ENCODE results near the gene RNU1-2.
"Not testable (repeated sequence)": the region's sequence is repeated elsewhere in the genome, so short reads cannot be mapped to it uniquely, and the experiment has no call there.

RNU1-2 gene

DNA sequence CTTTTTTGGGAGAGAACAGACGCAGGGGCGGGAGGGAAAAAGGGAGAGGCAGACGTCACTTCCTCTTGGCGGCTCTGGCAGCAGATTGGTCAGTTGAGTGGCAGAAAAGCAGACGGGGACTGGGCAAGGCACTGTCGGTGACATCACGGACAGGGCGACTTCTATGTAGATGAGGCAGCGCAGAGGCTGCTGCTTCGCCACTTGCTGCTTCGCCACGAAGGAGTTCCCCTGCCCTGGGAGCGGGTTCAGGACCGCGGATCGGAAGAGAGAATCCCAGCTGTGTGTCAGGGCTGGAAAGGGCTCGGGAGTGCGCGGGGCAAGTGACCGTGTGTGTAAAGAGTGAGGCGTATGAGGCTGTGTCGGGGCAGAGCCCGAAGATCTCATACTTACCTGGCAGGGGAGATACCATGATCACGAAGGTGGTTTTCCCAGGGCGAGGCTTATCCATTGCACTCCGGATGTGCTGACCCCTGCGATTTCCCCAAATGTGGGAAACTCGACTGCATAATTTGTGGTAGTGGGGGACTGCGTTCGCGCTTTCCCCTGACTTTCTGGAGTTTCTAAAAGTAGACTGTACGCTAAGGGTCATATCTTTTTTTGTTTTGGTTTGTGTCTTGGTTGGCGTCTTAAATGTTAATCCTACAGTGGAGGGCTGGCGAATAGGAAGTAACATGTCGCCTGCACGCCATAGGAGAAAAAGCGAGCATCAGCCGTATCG, at the start of gene RNU1-2:
RNU1-2 (plus strand) TSS at position 383 of the 718 bp plus-strand sequence.
- peak; percentile 98 for DNase-seq

DNA sequence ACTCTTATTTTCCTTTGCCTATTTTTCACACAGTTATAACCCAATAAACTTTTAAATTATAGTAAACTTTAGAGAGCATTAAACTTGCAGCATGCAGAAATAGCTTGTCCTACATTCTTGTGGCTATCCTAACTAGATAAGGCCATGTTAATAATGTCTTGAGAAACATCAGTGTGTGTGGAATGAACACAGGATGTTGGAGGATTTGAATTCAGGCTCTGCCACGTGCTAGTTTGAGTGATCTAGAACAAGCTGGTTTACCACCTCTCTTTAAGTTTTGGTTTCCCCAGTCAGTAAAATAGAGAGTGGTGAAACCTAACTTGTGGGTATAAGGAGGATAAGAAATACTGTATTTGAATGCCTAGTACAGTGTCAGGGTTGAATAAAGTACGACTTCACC, 39.6 kb upstream of the RNU1-2 start:
- not testable (repeated sequence) for DNase-seq

GRCh38 chr1:16859167-16860041, 36.4 kb upstream of the RNU1-2 start:
- not testable (repeated sequence) for DNase-seq

- DNase-seq = not testable (repeated sequence)
Measured at GRCh38 chr1:16860048-16860447, 35.7 kb upstream of the RNU1-2 start.

DNA sequence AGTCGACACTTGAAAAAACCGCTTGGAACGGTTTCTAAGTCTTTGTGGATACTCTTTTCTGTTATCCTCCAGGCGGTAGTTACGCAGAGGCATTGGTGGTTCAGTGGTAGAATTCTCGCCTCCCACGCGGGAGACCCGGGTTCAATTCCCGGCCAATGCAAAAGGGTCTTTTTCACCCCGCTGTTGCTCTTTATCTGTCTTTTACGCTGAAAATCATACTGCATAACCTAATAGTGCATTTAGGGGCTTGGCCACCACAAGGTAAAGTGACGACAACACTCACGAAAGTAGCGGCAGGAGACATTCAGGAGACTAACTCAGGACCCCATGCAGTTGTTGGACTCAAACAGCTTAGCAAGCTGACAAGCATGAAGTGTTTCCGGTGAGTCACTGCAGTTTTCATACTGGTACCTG, 33.9 kb upstream of the RNU1-2 start:
- not testable (repeated sequence) for DNase-seq

DNA sequence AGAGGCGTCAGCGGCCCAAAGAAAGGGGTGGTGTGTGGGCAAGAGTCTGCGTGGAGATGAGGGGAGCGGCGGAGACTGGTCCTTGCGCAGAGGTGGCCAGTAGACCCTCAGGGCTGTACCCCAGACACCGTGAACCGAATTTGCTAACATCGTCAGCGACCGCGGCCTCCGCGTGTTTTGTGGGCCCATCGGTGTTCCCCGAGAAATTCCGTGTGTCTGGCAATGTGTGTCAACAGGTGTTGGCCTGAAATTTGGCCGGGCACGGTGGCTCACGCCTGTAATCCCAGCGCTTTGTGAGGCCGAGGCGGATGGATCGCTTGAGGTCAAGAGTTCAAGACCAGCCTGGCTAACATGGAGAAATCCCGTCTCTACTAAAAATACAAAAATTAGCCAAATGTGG, 33.4 kb upstream of the RNU1-2 start:
- not testable (repeated sequence) for DNase-seq

DNA sequence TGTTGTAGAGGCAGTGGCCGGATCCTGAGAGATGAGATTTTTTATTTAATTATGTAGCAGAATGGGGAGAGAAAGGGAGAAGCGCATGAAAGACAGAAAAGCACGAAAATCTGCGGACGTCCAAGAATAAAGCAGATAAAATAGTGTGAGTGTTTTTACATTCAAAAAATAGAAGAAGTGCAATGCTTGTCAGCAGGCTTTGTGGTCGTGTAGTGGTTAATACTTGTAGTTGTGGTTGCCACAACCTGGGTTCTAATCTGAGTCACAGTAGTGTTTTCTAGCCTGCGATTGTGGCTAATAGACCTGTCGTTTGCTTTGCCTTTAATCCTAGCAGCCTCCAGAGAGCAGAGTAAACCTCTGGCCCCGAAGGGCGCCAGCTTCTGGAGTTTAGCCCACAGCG, 32.8 kb upstream of the RNU1-2 start:
- not testable (repeated sequence) for DNase-seq

DNA sequence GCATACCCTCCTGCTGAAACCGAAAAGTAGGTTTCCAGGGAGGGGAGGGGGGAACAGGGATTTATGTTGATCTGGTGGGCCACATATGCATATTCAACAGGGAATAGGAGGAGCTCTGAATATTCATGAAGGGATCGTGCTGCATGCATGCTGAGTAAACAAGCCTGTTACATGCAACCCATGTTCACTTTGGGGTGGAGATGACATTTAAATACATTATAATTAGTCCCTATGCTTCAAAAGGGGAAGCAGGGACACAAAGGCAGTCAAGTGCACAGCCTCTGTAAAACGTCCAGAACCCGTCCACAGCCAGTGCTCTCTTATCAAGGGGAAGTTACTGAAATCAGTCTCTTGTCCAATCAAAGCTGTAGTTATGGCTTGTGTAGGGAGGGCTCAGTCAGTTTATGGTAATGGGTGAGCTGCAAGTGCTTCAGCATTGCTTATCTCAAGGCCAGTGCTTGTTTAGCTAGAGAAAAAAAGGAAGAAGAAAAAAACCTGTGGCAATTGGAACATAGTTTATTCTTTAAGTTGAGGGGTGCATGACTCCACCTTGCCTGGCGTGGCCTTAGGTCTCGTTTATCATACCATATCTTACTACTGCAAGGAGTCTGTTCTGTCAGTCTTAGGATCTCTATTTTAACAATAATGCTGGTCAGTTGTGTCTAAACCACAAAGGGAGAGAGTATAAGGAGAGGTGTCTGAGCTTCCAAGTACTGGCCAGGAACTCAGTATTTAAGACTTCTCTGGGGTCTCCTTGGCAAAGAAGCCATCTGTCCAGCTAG, 28.7 kb upstream of the RNU1-2 start:
- DNase-seq = peak; percentile 2

DNA sequence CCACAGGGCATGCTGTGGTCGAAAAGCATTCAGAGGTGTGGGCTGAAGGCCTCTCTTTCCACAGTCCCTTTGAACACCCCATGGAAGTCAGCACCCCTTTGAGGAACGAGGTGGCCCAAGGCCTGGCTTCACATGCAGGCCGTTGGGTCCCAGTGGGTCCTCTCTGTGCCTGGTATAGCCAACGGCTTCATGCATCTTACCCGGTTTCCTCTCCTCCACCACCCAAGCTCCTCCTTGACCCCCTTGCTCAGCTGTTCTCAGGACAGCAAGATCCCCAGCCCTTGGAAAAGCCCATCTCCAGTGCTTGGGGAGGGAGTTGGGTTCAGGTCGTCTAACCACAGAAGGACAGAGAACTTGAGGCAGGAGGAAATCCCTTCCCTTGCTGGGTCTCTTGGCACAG, 27.0 kb upstream of the RNU1-2 start:
- DNase-seq = not testable (repeated sequence)

DNA sequence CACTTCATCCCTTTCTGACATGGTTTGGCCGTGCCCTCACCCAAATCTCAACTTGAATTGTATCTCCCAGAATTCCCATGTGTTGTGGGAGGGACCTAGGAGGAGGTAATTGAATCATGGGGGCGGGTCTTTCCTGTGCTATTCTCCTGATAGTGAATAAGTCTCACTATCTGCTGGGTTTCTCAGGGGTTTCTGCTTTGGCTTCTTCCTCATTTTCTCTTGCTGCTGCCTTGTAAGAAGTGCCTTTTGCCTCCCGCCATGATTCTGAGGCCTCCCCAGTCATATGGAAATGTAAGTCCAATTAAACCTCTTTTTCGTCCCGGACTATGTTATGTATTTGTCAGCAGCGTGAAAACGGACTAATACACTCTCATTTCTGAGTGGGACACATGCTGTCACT, 25.8 kb upstream of the RNU1-2 start:
- DNase-seq = not testable (repeated sequence)

DNA sequence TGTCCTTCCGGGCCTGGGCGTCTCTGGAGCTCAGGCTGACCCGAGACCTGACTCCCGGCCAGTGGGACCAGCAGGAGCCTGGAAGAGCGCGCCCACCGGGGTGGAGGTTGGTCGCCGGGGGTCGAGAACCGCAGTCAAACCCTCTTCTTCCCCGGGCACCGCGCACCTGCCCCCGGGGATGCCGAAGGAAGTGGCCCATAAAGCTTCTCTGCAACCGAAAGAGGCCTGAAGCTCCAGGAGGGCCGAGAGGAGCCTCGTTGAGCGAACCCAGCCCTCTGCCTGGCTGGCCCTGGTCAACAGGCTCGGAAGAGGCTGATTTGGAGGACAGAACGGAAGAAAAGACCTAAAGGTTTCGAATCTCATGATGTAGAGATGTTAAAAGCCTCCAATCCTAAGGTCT, 24.6 kb upstream of the RNU1-2 start:
- DNase-seq = not testable (repeated sequence)

- DNase-seq = peak; percentile 6
Measured at GRCh38 chr1:16872152-16873075, 23.4 kb upstream of the RNU1-2 start.

DNA sequence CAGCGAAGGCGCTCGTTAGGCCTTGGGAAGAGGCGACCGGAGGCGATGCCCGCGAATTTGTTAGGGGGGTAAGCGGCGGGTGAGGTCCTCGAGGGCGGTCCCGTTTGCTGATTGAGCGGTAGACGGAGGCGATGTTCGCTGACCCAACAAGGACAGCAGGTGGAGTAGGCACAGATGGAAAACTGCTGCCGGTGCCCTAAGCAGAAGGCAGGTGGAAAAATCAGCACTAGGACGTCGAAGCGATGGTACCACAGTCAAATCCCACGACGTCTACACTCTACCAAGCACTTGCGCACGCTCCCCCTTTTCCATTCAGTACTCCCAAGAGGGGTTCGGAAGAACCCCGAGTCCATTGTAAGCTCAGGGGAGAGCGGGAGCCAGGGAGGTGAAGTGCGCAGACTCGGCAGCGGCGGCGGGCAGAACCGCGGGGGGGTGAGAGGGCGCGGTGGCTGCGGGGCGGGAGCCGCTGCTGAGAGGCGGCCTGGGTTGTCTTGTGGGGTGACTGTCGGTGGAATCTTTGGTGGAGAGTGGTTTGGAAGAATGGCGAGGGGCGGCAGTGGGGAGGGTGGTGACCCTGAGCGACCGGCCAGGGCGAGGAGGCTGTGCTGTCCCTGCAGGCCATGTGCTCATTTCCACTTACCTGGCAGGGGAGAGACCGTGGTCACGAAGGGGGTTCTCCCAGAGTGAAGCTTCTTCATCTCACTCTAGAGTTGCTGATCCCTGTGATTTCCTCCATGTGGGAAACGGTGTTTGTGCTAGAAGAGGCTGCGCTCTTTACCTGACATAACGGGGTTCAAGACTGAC, 22.5 kb upstream of the RNU1-2 start:
- DNase-seq = not testable (repeated sequence)

- not testable (repeated sequence) for DNase-seq
Measured at GRCh38 chr1:16874968-16875765, 20.6 kb upstream of the RNU1-2 start.

DNA sequence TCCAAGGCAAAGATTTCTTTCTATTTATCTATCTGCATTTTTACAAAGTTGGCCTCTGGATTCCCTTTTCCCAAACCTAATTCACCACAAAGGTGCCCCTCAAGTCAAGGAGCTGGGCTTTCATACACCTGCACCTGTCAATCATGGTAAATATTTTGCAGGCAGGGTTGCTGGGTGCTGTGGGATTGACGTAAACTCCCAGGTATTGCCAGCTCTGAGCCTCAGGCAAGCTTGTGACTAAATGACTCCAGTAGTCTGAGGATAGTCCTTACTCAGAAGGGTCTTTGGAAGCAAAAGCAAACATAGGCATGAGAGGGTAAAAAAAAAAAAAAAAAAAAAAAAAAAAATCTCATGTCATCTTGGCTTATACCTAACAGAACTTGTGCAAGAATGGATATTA, 14.0 kb upstream of the RNU1-2 start:
- not testable (repeated sequence) for DNase-seq

- DNase-seq = no peak
Measured at GRCh38 chr1:16882986-16883385, 12.8 kb upstream of the RNU1-2 start.

DNA sequence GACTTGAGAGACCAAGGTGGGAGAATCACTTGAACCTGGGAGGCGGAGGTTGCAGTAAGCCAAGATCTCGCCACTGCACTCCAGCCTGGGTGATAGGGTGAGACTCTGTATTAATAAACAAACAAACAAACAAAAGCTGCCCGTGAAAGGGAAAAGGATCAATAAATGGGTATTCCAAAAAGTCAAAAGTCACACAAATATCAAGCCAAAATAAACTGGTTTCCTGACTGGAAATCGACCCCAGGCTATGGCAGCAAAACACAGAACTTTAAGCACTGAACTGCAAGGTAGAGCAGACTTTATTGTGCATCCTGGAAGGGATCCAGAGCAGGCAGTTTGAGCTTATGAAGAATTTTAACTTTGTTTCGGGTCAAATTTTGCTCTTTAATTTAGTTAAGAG, 11.3 kb upstream of the RNU1-2 start:
- DNase-seq = not testable (repeated sequence)

GRCh38 chr1:16886860-16887605, 8.7 kb upstream of the RNU1-2 start:
- DNase-seq = no peak

Measured in suppressor macrophage treated with lipopolysaccharide for 4 hours (primary cell).